Gastrocnemius medialis (tissue), 4 donors: Measurements from ENCODE around the gene GRM3.

Experiments
- CTCF ChIP-seq, 5 experiments: fragments of 450-650 bp in 3 of 5; fragments of 200-600 bp in 2 of 5; sonication (generic) in 2 of 5; IDR thresholded peaks in 4 of 5; conservative IDR thresholded peaks in 1 of 5; 1 replicate in 4 of 5; 2 replicates in 1 of 5; pipeline ENCODE4 v1.5.1; 2016 to 2019; ENCODE audit warnings: antibody characterized with exemption in 5 of 5, mild to moderate bottlenecking in 3 of 5, moderate library complexity in 3 of 5
- POLR2A ChIP-seq, 2 donors: fragments of 450-650 bp; IDR thresholded peaks; one replicate each; pipeline ENCODE4 v1.6.1; 2017; ENCODE audit warnings: antibody characterized with exemption in 2 of 2, mild to moderate bottlenecking in 2 of 2, moderate library complexity in 2 of 2

DNA sequence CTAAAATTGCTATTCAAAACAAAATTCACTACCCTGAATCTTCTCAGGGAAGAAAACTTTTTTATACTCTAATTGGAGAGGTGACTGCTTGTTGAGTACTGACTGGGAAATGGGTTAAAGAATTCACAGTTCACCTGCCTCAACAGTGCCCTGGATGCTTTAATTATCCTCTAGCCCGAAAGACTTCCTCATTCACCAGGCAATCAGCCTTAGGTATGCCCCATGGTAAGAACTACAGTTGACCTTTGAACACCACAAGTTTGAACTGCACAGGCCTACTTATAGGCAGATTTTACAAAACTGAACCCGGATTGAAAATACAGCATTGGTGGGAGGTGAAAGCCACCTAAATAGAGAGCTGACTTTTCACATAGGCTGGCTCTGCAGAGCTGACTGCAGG lies 240.4 kb downstream of the GRM3 start:
- TF ChIP-seq POLR2A (IDR thresholded peaks at IDR 0.05) (no peak), CTCF (IDR thresholded peaks at IDR 0.05 in 4 of 5, conservative IDR thresholded peaks at IDR 0.05 in 1 of 5) (no peak)
